ENCODE data around the gene CEACAM7.

The CEACAM7 gene

DNA sequence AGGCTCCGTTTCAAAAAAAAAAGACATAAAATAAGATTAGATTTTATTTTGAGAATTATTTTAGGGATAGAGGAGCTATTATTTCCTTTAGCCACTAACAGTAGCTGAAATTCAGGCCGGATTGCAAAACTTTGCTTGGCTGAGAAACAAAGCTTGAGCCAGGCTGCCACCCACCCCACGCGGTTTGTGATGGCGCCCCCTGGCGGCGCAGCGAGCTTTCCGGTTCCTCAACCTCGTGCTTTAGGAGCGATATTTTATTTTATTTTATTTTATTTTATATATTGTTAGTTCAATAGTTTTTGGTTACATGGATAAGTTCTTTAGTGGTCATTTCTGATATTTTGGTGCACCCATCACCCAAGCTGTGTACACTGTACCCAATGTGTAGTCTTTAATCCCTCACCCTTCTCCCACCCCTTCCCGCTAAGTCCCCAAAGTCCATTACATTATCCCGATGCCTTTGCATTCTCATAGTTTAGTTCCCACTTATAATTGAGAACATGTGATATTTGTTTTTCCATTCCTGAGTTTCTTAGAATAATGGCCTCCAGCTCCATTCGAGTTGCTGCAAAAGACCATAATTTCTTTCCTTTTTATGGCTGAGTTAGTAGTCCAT lies 41.4 kb downstream of the CEACAM7 start:
- DNase-seq = no peak

DNA sequence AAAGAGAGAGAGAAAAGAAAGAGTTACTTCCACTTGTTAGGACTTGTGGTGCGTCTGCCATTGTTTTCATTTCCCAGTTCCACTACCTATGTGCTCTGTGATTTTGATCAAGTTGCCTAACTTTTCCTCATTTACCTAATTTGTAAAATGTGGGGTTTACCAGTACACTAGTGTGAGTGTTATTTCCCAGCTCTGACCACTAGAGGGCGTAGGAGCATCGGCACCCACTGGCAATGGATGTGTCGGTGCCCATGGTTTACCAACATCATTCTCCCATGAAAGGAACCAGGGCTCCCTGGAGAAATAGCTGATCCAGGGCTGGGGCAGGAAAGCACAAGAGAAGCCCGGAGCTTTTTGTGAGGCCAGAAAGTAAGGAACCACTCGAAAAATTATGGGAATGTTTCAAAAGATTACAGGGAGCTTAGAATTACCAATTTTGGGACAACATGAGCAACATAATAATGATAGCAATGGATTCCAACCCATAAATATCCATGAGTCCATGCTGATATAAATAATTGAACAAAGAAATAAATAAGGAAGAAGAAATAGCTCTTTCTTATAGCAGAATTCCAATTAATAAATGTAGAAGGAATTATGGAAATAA lies 46.1 kb downstream of the CEACAM7 start:
- DNase-seq = peak; percentile 43

DNA sequence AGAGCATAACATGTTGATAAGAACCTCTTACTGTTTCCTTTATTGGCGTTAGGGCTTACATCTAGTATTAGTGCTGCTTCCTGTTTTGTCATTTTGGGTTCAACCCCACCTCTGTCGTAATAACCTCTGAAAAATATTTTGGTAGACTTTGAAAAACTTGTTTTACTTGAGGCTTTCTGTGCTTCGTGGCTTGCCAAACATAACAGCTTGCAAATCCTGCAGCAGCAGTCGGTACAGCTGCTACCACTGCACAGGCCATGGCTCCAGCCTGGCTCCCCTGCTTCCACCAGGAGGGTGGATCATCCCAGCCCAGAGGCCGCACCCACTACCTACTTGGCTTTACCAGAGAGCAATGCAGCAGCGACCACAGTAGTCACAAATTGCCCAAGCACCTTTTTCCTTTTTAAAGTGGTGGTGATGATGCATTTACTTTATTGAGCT lies 49.4 kb downstream of the CEACAM7 start:
- DNase-seq = no peak

DNA sequence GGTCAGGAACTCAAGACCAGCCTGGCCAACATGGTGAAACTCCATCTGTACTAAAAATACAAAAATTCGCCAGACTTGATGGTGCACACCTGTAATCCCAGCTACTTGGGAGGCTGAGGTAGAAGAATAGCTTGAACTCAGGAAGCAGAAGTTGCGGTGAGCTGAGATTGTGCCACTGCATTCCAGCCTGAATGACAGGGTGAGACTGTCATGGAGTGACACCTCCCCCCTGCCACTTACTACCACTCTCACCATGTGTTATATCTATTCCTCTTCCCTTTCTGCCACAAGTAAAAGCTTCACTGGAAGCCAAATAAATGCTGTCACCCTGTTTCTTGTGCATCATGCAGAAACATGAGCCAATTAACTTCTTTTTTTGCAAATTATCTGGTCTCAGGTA lies 50.6 kb downstream of the CEACAM7 start:
- DNase-seq = peak; percentile 16

DNA sequence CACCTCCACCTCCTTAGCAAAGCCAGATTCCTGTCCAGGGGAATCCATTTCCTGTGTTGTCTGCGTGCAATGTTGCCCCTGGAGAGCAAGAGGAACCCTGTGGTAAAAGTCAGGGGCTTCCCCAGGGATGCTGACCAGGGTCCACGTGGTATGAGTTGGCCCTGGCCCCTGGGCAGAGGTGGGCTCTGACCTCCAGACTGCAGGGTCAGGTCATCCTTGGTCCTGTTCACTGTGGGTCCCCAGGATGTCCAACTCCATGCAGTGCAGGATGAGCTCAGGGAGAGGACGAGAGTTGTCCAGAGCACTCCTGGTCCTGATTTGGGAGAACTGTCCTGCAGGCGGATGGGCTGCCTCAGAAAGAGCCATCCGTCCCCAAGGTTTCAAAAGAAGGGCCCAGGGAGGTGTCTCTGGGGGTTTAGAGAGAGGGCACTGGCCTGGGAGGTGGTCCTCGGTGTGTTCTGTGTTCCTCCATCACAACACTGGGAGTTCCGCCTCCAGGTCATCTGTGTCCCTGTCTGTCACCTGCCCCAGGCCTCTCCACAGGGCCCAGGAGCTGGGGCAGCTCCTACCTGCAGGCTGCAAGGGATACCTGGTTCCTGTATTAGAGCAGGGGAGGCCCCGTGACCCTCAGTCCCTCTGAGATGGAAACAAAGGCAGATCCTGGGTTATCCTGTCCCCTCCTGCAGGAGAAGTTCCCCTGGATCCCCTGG lies 59.9 kb downstream of the CEACAM7 start:
- no peak for DNase-seq

DNA sequence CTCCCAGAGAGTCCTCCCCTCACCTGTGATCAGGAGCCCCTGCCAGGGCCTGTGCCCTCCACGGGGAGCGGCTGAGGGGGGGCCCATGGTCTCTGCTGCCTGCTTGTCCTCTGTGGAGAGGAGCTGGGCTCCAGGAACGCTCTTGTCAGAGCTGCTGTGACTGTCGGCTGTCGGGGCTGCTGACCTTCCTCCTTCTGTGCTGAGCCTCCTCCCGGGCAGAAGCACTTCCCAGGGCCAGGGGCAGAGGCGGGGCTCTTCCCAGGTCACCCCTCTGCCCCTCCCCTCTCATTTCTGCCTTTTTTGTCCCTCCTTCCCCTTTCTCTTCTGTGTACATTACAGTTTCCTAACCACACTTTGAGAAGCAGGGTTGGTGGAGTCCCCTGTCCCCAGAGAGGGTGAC lies 61.2 kb downstream of the CEACAM7 start, which contains the start of gene CEACAM4:
Gene CEACAM4 (minus strand): TSS at position 198 of the 400 bp plus-strand sequence. CDS start 111 bp downstream, at position 87.
- DNase-seq = peak; percentile 80

DNA sequence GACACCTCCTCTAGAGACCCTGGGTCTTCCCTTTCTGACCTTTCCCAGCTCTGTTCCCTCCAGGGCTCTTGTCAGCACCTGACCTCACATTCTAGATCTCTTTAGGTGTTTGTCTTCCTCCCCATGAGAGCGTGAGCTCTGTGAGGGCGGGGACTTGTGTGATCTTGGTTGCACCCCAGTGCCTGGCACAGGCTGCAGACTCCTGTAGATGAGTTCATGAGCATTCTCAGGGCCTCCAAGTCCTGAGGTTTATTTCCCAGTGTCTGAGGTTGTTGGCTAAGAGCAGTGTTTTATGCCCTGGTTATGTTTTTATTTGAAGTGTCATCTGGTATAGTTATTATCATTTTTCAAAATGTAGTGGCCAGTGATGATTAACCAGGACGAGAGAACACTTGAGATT lies 61.8 kb downstream of the CEACAM7 start:
- no peak for DNase-seq

DNA sequence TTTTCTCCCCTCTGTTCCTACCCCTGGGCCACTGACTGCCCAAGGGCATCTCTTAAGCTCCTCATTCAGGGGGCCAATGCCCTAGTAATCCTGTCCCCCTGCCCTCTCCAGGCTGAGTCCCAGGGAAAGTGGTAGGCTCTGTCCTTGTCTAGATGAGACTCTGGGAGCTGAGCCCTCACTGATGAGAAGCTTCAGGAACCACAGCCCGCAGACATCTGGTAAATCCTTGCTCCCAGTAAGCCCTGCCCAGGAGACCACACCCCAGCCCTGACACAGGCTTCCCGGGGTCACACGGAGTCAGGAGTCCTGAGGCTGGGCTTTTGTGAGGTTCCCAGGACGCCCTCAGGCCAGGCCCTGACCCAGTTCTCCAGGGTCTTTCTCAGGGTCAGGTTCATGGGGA lies 63.1 kb downstream of the CEACAM7 start:
- DNase-seq = no peak

DNA sequence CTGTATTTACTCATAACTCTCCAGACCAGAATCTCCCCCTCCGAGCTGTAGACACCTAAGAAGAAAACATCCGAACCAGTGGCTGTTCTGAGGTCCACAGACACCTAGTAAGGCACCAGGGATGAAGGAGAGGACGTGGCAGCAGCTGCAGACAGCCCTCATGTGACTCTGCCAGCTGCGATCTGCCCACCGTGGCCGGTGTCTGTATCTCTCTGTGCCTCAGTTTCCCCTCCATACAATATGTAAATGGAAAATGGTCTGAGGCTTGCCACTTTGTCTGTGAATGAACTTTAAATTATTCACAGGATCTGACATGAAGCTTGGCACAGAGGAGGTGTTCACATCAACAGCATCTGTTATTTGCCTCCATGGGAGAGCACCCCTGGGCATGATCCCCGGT lies 63.6 kb downstream of the CEACAM7 start:
- DNase-seq = no peak

DNA sequence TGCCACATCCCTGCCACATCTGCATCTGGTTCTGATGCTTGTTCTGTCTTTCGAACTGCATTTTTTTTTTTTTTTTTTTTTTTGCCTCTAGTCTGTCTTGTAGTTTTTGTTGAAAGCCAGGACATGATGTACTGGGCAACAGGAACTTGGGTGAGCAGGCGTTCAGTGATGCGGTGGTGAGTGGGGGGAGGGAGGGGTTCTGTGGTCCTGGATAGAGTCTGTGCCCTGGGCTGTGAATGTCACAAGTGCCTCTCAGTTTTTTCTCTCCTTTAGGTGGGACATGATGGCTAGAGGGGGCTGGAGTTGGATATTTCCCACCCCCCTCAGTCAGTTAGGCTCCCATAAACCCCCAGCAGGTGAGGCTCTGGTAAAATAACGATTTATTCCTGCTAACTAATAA lies 64.7 kb downstream of the CEACAM7 start:
- no peak for DNase-seq

Measured in GDM1 (cell line).